ENCODE data around the gene MRPL33.
"Not testable (repeated sequence)": the region's sequence is repeated elsewhere in the genome, so short reads cannot be mapped to it uniquely, and the experiment has no call there.

The MRPL33 gene

DNA sequence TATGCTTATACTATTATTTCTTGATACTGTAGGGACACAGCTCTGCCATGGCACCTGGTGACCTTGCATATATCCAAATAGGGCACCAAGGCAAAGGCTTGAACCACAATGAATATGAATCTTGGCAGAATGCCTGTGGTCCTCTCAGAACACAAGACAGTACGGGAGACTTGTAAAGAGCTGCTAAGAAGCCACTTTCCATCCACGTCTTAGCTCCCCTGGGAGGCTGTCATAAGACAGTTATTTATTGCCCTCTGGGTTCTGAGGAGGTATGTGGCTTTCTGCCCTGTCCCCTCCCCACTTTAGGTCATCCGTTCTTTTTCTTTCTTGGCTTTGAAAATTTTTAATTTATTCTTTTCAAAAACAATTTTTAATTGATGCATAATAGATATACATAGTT lies 29.8 kb upstream of the MRPL33 start:
- no peak for DNase-seq (ENCODE audit: low spot score)
- in situ Hi-C loops (cut with MboI; ENCODE audit: low pct_unique_long_range_greater_than_20kb, low sequenced_read_pairs, unreplicated experiment) = no loop called here
- TF ChIP-seq, protein P1, sequence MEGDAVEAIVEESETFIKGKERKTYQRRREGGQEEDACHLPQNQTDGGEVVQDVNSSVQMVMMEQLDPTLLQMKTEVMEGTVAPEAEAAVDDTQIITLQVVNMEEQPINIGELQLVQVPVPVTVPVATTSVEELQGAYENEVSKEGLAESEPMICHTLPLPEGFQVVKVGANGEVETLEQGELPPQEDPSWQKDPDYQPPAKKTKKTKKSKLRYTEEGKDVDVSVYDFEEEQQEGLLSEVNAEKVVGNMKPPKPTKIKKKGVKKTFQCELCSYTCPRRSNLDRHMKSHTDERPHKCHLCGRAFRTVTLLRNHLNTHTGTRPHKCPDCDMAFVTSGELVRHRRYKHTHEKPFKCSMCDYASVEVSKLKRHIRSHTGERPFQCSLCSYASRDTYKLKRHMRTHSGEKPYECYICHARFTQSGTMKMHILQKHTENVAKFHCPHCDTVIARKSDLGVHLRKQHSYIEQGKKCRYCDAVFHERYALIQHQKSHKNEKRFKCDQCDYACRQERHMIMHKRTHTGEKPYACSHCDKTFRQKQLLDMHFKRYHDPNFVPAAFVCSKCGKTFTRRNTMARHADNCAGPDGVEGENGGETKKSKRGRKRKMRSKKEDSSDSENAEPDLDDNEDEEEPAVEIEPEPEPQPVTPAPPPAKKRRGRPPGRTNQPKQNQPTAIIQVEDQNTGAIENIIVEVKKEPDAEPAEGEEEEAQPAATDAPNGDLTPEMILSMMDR (IDR thresholded peaks at IDR 0.05; ENCODE audit: extremely low read depth, insufficient read depth, missing control alignments) = no peak

- no peak for DNase-seq (ENCODE audit: low spot score)
- TF ChIP-seq, protein P1 (IDR thresholded peaks at IDR 0.05; ENCODE audit: extremely low read depth, insufficient read depth, missing control alignments) = no peak
- in situ Hi-C loops (cut with MboI; ENCODE audit: low pct_unique_long_range_greater_than_20kb, low sequenced_read_pairs, unreplicated experiment) = no loop called here
These were observed 28.9 kb upstream of the MRPL33 start for GRCh38 chr2:27742571-27742970.

DNA sequence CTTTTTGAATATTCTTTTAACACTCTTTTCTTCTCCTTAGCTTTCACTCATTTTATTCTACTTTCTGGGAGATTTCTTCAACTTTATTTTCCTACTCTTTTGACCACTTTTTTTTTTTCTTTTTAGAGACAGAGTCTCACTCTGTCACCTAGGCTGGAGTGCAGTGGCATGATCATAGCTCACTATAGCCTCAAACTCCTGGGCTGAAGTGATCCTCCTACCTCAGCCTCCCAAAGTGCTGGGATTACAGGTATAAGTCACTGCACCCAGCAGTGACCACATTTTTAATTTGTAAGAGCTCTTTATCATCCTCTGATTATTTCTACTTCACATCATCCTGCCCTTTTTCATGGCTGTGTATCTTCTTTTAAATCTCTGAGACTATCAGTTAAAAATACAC lies 26.0 kb upstream of the MRPL33 start:
- DNase-seq (ENCODE audit: low spot score); in situ Hi-C loops (cut with MboI; ENCODE audit: low pct_unique_long_range_greater_than_20kb, low sequenced_read_pairs, unreplicated experiment): not testable (repeated sequence)

DNA sequence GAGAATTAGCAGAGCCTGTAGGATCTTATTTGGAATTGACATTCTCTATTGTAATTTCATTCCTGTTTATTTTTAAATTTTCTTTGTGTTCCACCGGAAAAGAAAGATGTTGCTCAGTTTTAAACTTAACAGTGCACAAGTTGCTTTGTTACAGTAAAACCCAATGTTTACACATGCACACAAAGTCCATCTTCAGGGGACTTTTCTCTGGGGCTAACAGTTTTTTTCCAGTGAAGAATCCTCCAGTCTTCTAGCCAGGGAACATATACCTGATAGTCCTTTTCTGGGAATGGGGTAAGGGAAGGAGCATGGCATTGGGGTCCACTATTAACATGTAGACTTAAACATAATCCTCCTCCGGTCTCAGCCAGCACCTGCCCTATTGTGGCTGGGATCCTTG lies 25.2 kb upstream of the MRPL33 start:
- in situ Hi-C loops (cut with MboI; ENCODE audit: low pct_unique_long_range_greater_than_20kb, low sequenced_read_pairs, unreplicated experiment) = no loop called here
- TF ChIP-seq, protein P1 (IDR thresholded peaks at IDR 0.05; ENCODE audit: extremely low read depth, insufficient read depth, missing control alignments) = no peak
- DNase-seq (ENCODE audit: low spot score) = no peak

DNA sequence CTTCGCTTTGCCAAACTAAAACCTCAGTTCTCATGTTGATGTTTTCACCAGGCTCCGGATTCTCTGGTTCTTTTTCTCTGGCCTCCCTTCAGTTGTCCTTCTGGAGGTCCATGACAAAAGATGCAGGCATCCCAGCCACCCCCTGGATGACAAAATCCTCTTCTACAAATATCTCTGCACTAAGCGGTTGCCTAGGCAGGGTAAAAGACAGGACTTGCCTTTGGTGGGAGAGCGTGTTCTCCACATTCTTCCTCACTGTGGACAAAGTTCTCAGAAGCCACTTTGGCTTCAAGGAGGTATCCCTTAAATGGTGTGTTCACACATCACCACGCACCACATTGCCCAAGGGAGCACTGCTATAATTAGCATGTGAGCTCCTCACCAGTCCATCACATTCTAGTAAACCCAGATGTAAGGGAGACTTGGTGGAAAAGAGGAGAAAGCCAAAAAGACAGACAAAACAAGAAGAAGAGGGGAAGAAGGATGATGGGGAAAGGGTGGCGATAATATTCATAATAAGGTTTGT lies 23.6 kb upstream of the MRPL33 start:
- TF ChIP-seq, protein P1 (IDR thresholded peaks at IDR 0.05; ENCODE audit: extremely low read depth, insufficient read depth, missing control alignments) = no peak
- no peak for DNase-seq (ENCODE audit: low spot score)
- in situ Hi-C loops (cut with MboI; ENCODE audit: low pct_unique_long_range_greater_than_20kb, low sequenced_read_pairs, unreplicated experiment) = no loop called here

- DNase-seq (ENCODE audit: low spot score); in situ Hi-C loops (cut with MboI; ENCODE audit: low pct_unique_long_range_greater_than_20kb, low sequenced_read_pairs, unreplicated experiment): not testable (repeated sequence)
These were observed 22.5 kb upstream of the MRPL33 start for GRCh38 chr2:27748803-27749554.

DNA sequence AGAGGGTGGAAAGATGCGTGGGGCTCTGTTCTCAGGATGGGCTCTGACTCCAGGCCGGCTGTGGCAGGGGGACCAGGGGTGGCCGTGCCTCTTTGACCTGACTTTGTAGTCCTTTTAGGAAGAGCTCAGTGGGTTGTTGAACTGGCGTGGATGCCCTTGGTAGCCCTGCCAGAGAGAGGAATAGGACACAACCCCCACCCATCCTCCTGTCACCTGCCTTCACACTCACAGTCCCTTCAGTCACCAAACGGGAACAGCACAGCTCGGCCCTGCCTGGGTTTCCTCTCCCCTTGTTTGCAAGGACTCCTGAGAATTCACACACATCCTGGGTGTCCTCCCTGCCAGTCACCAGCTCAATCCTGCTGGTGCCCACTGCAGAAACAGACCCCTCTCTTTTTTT lies 20.1 kb upstream of the MRPL33 start:
- DNase-seq (ENCODE audit: low spot score) = no peak
- in situ Hi-C loops (cut with MboI; ENCODE audit: low pct_unique_long_range_greater_than_20kb, low sequenced_read_pairs, unreplicated experiment) = loop anchor here (25.0 kb wide), 1 partner anchor 661 kb away; no protein-coding TSS in a partner anchor

More for the DNA sequence above, 20.1 kb upstream of the MRPL33 start:
- TF ChIP-seq, protein P1 (IDR thresholded peaks at IDR 0.05; ENCODE audit: extremely low read depth, insufficient read depth, missing control alignments) = no peak
